ENCODE results near the gene SUMF2. TPM values are rescaled to one million over a fixed set of nuclear protein-coding genes. Genes with fewer than 3 reads are reported as not detected.
A peak's percentile ranks its signal among the peaks of the same experiment; 100 is the strongest.
"Not testable (repeated sequence)": the region's sequence is repeated elsewhere in the genome, so short reads cannot be mapped to it uniquely, and the experiment has no call there.

The SUMF2 gene
- total RNA-seq, 4 donors from 2014 or later, result 99.4 to 162 (median 132) TPM

DNA sequence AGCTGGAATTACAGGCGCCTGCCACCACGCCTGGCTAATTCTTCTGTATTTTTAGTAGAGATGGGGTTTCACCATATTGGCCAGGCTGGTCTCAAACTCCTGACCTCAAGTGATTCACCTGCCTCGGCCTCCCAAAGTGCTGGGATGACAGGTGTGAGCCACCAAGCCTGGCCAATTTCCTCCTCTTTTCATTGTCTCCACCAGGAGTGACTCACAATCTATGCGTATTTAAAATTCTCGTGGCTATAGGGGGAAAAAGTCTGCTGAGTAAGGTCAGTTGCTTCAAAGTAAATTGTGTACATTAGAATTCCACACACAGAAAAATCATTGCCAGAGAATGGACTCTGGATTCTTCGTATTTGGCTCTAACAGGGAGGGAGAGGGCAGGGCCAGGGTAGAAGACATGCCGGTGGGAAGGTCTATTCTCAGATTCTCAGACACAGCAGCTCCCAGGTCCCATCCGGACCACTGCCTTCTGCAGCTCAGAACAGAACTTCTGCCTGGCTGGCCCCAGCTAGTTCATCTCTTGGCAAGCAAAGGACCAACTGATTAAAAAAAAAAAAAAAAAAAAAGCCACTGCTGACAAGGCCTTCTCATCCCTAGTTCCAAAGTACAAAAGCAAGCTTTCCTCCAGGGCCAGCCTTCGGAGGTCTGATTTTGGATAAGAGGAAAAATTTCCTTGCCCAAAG is 35.0 kb upstream of the SUMF2 start:
- Histone ChIP-seq H3K27me3 (no peaks in the 10 kb centered on the region), H3K9me3 (no peaks in the 10 kb centered on the region), H3K4me3 (no peak overlapping the region), H3K36me3 (peaks cover 0 to 47% (median 0%) of the 10 kb centered on the region in 3 donors), H3K27ac (no peak overlapping the region), H3K4me1 (peaks cover 0 to 7% (median 3%) of the 10 kb centered on the region in 4 donors)
- TF ChIP-seq EP300 (IDR thresholded peaks at IDR 0.05) (no peak), POLR2A (IDR thresholded peaks at IDR 0.05) (no peak)
- TF ChIP-seq, protein P1, sequence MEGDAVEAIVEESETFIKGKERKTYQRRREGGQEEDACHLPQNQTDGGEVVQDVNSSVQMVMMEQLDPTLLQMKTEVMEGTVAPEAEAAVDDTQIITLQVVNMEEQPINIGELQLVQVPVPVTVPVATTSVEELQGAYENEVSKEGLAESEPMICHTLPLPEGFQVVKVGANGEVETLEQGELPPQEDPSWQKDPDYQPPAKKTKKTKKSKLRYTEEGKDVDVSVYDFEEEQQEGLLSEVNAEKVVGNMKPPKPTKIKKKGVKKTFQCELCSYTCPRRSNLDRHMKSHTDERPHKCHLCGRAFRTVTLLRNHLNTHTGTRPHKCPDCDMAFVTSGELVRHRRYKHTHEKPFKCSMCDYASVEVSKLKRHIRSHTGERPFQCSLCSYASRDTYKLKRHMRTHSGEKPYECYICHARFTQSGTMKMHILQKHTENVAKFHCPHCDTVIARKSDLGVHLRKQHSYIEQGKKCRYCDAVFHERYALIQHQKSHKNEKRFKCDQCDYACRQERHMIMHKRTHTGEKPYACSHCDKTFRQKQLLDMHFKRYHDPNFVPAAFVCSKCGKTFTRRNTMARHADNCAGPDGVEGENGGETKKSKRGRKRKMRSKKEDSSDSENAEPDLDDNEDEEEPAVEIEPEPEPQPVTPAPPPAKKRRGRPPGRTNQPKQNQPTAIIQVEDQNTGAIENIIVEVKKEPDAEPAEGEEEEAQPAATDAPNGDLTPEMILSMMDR (IDR thresholded peaks at IDR 0.05), result no peak
- DNase-seq (ENCODE audit: low spot score in 2 of 2), result no peak
- 90 to 92% methylated on average over 9 of the region's 9 CpGs for WGBS, 2 donors

DNA sequence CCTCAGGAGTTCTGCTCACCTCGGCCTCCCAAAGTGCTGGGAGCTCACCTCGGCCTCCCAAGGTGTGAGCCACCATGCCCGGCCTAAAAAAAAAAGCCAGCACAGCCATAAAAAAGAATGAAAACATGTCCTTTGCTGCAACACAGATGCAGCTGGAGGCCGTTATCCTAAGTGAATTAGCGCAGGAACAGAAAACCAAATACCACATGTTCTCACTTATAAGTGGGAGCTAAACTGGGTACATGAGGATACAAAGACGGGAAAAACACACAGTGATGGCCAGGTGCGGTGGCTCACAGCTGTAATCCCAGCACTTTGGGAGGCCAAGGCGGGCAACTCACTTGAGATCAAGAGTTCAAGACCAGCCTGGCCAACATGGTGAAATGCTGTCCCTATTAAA is 33.7 kb upstream of the SUMF2 start:
- WGBS, 2 donors, result 90 to 91% methylated on average over 8 of the region's 8 CpGs
- Histone ChIP-seq H3K27ac (no peak overlapping the region), H3K9me3 (no peaks in the 10 kb centered on the region), H3K4me1 (peaks cover 0 to 7% (median 3%) of the 10 kb centered on the region in 4 donors), H3K4me3 (no peak overlapping the region), H3K27me3 (no peaks in the 10 kb centered on the region), H3K36me3 (peaks cover 0 to 38% (median 0%) of the 10 kb centered on the region in 3 donors)
- DNase-seq (ENCODE audit: low spot score in 2 of 2), result no peak
- TF ChIP-seq EP300 (IDR thresholded peaks at IDR 0.05), result no peak
- TF ChIP-seq, protein P1 (IDR thresholded peaks at IDR 0.05), result no peak
- no peak for TF ChIP-seq POLR2A (IDR thresholded peaks at IDR 0.05)

DNA sequence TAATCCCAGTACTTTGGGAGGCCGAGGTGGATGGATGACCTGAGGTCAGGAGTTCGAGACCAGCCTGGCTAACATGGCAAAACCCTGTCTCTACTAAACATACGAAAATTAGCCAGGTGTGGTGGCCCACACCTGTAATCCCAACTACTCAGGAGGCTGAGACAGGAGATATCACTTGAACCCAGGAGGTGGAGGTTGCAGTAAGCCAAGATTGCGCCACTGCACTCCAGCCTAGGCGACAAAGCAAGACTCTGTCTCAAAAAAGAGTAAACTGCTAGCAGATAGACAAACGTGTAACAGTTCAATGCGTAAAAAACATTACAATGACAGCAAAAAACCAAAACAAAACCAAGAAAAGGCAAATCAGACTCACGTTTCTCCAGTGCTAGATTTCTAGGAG is 32.5 kb upstream of the SUMF2 start:
- DNase-seq (ENCODE audit: low spot score in 2 of 2); H3K4me1 ChIP-seq; H3K4me3 ChIP-seq; H3K27ac ChIP-seq; H3K27me3 ChIP-seq; H3K9me3 ChIP-seq: not testable (repeated sequence)
- peaks cover 0 to 33% (median 0%) of the 10 kb centered on the region in 3 donors for H3K36me3 ChIP-seq
- WGBS, 2 donors, result 74 to 78% methylated on average over 8 of the region's 8 CpGs

DNA sequence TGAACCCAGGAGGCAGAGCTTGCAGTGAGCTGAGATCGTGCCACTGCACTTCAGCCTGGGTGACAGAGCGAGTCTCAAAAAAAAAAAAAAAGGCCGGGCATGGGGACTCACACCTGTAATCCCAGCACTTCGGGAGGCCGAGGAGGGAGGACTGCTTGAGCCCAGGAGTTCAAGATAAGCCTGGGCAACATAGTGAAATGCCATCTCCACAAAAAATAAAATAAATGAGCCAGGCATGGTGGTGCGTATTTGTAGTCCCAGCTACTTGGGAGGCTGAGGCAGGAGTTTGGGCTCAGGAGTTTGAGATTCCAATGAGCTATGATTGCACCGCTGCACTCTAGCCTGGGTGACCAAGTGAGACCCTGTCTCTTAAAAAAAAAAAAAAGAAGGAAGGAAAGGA is 31.5 kb upstream of the SUMF2 start:
- H3K27me3 ChIP-seq; H3K27ac ChIP-seq; H3K4me1 ChIP-seq; H3K4me3 ChIP-seq; DNase-seq (ENCODE audit: low spot score in 2 of 2); H3K9me3 ChIP-seq: not testable (repeated sequence)
- H3K36me3 ChIP-seq, result peaks cover 0 to 33% (median 0%) of the 10 kb centered on the region in 3 donors
- WGBS, 2 donors, result 96 to 98% methylated on average over 7 of the region's 7 CpGs

DNA sequence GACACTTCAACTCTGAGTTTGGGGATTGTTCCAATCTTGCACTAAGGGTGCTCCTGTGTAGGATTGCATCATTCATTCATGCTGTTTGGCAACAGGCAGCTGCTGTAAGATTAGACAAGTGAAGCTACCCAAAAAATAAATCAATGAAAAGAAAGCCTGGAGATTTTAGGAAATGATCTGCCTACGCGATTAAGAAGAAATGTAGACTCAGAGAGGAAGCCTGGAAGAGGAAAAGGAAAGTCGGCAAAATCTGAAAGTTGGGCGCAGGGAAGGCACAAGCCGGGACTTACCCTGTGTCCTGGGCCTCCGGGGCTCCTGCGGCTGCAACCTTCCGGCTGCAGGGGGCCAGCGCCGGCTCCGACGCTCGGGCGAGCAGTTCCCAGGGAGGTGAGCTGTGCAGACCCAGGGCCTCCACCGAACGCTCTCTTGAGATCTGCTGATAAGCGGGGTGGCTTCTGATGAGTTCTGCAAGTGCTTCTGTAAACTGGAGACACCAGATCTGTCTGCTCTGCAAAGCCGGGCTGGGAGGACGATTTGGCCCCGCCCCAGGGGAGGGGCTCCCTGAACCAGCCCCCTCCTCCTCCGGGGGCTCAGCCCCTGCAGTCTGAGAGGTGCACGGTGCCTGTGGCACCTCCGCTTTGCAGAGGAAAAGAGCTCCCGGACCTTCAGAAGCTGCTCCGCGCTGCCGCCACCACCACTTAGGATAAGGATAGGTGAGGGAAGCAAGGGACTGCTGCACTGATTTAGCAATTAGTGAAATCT is 30.2 kb upstream of the SUMF2 start:
- Histone ChIP-seq H3K36me3 (peaks cover 0 to 30% (median 0%) of the 10 kb centered on the region in 3 donors), H3K4me3 (peak overlapping the region; percentile 25 to 59 (median 58)), H3K9me3 (no peaks in the 10 kb centered on the region), H3K27me3 (no peaks in the 10 kb centered on the region), H3K4me1 (peaks cover 0 to 7% (median 3%) of the 10 kb centered on the region in 4 donors), H3K27ac (peak overlapping the region in 2 of 4 donors; percentile 31 to 54)
- TF ChIP-seq, protein P1 (IDR thresholded peaks at IDR 0.05), result peak in 2 of 5 experiments; percentile 22 to 28
- no peak for TF ChIP-seq POLR2A (IDR thresholded peaks at IDR 0.05)
- DNase-seq (ENCODE audit: low spot score in 2 of 2), result peak in 1 of 2 donors; percentile 30
- 1% methylated on average over 22 to 25 of the region's 27 CpGs for WGBS, 2 donors

DNA sequence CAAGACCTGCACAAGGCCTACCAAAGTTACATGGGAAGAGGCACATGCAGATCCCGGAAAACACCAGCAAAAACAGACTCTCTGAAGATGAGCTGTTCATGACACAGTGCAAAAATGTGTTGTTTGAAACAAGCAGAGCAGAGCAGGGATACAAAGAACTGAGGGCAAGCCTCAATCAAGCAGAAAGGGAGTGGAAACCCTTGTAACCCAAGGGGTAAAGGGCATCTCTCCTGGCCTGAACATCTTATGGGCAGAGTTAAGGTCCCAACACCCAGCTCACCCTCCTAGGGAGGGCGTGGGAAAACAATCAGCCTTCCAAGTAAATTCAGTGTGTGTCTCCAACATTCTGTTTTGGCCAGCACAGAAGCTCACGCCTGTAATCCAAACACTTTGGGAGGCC is 23.4 kb upstream of the SUMF2 start:
- no peak for DNase-seq (ENCODE audit: low spot score in 2 of 2)
- 66 to 83% methylated on average over 3 of the region's 3 CpGs for WGBS, 2 donors

DNA sequence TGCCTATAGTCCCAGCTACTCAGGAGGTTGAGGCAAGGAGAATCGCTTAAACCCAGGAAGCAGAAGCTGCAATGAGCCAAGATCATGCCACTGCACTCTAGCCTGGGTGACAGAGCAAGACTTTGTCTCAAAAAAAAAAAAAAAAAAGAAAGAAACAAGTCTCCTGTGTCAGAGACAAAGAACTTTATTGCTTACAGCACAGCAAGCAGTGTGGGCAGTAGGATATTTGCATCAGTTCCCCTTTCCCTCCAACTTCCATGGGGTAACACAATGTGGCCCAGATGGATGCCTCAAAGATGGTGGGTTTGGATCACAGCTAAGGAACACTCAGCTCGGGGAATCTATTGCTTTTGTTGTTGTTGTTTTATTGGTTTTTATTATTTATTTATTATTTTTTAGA is 18.3 kb upstream of the SUMF2 start:
- WGBS, 2 donors, result 58 to 62% methylated on average over 2 of the region's 2 CpGs
- not testable (repeated sequence) for DNase-seq (ENCODE audit: low spot score in 2 of 2); H3K27me3 ChIP-seq; H3K9me3 ChIP-seq; H3K4me3 ChIP-seq
- H3K27ac ChIP-seq, result peak overlapping the region in 2 of 4 donors; percentile 53 to 75
- peaks cover 0 to 24% (median 0%) of the 10 kb centered on the region in 3 donors for H3K36me3 ChIP-seq
- H3K4me1 ChIP-seq, result peaks cover 0 to 35% (median 2%) of the 10 kb centered on the region in 4 donors

More for the DNA sequence above, 23.4 kb upstream of the SUMF2 start:
- H3K4me3 ChIP-seq, result no peak overlapping the region
- H3K27ac ChIP-seq, result no peak overlapping the region
- H3K4me1 ChIP-seq, result no peaks in the 10 kb centered on the region
- H3K27me3 ChIP-seq, result no peaks in the 10 kb centered on the region
- no peaks in the 10 kb centered on the region for H3K9me3 ChIP-seq
- TF ChIP-seq EP300 (IDR thresholded peaks at IDR 0.05) (no peak), POLR2A (IDR thresholded peaks at IDR 0.05) (no peak)
- TF ChIP-seq, protein P1 (IDR thresholded peaks at IDR 0.05), result no peak
- H3K36me3 ChIP-seq, result peaks cover 0 to 34% (median 0%) of the 10 kb centered on the region in 3 donors

Measured in tibial nerve (tissue), 4 donors.